ENCODE data around the gene PIEZO1.

The PIEZO1 gene

GRCh38 chr16:88754109-88754911 is 30.7 kb downstream of the PIEZO1 start:
- DNase-seq (ENCODE audit: low read depth): no peak

- DNase-seq (ENCODE audit: low read depth): no peak
These were observed 31.4 kb downstream of the PIEZO1 start for GRCh38 chr16:88753602-88754001.

GRCh38 chr16:88753191-88753590 is 31.8 kb downstream of the PIEZO1 start:
- no peak for DNase-seq (ENCODE audit: low read depth)

- DNase-seq (ENCODE audit: low read depth): no peak
These were observed 32.5 kb downstream of the PIEZO1 start for GRCh38 chr16:88752386-88753002.

- no peak for DNase-seq (ENCODE audit: low read depth)
These were observed 34.2 kb downstream of the PIEZO1 start for GRCh38 chr16:88750854-88751253.

GRCh38 chr16:88749358-88749757 is 35.7 kb downstream of the PIEZO1 start:
- no peak for DNase-seq (ENCODE audit: low read depth)

GRCh38 chr16:88748364-88748763 is 36.7 kb downstream of the PIEZO1 start:
- DNase-seq (ENCODE audit: low read depth): no peak

- DNase-seq (ENCODE audit: low read depth): no peak
These were observed 37.3 kb downstream of the PIEZO1 start for GRCh38 chr16:88747588-88748301.

GRCh38 chr16:88746506-88746905 is 38.5 kb downstream of the PIEZO1 start:
- DNase-seq (ENCODE audit: low read depth): no peak

GRCh38 chr16:88744577-88745521 is 40.2 kb downstream of the PIEZO1 start:
- DNase-seq (ENCODE audit: low read depth): no peak

- DNase-seq (ENCODE audit: low read depth): peak; percentile 76
These were observed 41.1 kb downstream of the PIEZO1 start for GRCh38 chr16:88743693-88744576.

- no peak for DNase-seq (ENCODE audit: low read depth)
These were observed 42.0 kb downstream of the PIEZO1 start for GRCh38 chr16:88742896-88743605.

- DNase-seq (ENCODE audit: low read depth): no peak
These were observed 43.7 kb downstream of the PIEZO1 start for GRCh38 chr16:88741368-88741767.

- DNase-seq (ENCODE audit: low read depth): no peak
These were observed 44.3 kb downstream of the PIEZO1 start for GRCh38 chr16:88740727-88741055.

GRCh38 chr16:88739977-88740726 is 44.9 kb downstream of the PIEZO1 start:
- DNase-seq (ENCODE audit: low read depth): no peak

- no peak for DNase-seq (ENCODE audit: low read depth)
These were observed 45.7 kb downstream of the PIEZO1 start for GRCh38 chr16:88739139-88739976.

- DNase-seq (ENCODE audit: low read depth): no peak
These were observed 46.6 kb downstream of the PIEZO1 start for GRCh38 chr16:88738151-88739084.
